Hematopoietic multipotent progenitor cell treated with erythropoietin and hydrocortisone succinate and interleukin-3 and kit ligand, for 17 days (in vitro differentiated cells): ENCODE measurements around the gene GJE1.

Experiments
- DNase-seq: peaks from one replicate; pipeline ENCODE4 v3.0.0-alpha.2; 2015; ENCODE audit warnings: low spot score

GJE1 gene

GRCh38 chr6:142165227-142165626 lies 32.5 kb downstream of the GJE1 start:
- no peak for DNase-seq

GRCh38 chr6:142167071-142167470 lies 34.3 kb downstream of the GJE1 start:
- DNase-seq = no peak

GRCh38 chr6:142167486-142167885 lies 34.8 kb downstream of the GJE1 start:
- no peak for DNase-seq

- no peak for DNase-seq
Observed at GRCh38 chr6:142171351-142171750, 38.6 kb downstream of the GJE1 start.

GRCh38 chr6:142172758-142173157 lies 40.0 kb downstream of the GJE1 start:
- DNase-seq = no peak

GRCh38 chr6:142173980-142174379 lies 41.3 kb downstream of the GJE1 start:
- DNase-seq = no peak

- no peak for DNase-seq
Observed at GRCh38 chr6:142174703-142175102, 42.0 kb downstream of the GJE1 start.

- DNase-seq = no peak
Observed at GRCh38 chr6:142178129-142178528, 45.4 kb downstream of the GJE1 start.

- DNase-seq = no peak
Observed at GRCh38 chr6:142182004-142182403, 49.3 kb downstream of the GJE1 start.

GRCh38 chr6:142183351-142183750 lies 50.6 kb downstream of the GJE1 start:
- no peak for DNase-seq

GRCh38 chr6:142184307-142184706 lies 51.6 kb downstream of the GJE1 start:
- DNase-seq = no peak
